Skeletal muscle satellite cell (primary cell): Measurements from ENCODE around the gene AQP12A.

ENCODE experiments used
- H3K27me3 ChIP-seq: 2 replicates; pipeline ENCODE4 v1.7.0; 2013; ENCODE audit warnings: low read length; ENCODE audit not compliant: control insufficient read depth, insufficient read depth
- H3K36me3 ChIP-seq: 2 replicates; pipeline ENCODE4 v1.7.0; 2013; ENCODE audit warnings: mild to moderate bottlenecking, control low read depth, low read length; ENCODE audit not compliant: insufficient read depth
- H3K4me1 ChIP-seq: 2 replicates; pipeline ENCODE4 v1.7.0; 2013; ENCODE audit warnings: low read length; ENCODE audit not compliant: control insufficient read depth, insufficient read depth
- H3K4me2 ChIP-seq: 2 replicates; pipeline ENCODE4 v1.7.0; 2013; ENCODE audit warnings: mild to moderate bottlenecking, low read length
- H3K4me3 ChIP-seq: 2 replicates; pipeline ENCODE4 v1.7.0; 2013; ENCODE audit warnings: low read length
- H3K9ac ChIP-seq: 2 replicates; pipeline ENCODE4 v1.7.0; 2013; ENCODE audit warnings: mild to moderate bottlenecking, low read depth, low read length, moderate library complexity
- H3K9me3 ChIP-seq: replicated peaks from 2 replicates; pipeline ENCODE4 v1.7.0; 2013; ENCODE audit warnings: mild to moderate bottlenecking, control low read depth, low read length

AQP12A gene

GRCh38 chr2:240703417-240704341 lies 12.0 kb downstream of the AQP12A start:
- peaks cover 50% of the 10 kb centered on the region for H3K27me3 ChIP-seq
- H3K4me1 ChIP-seq, result no peaks in the 10 kb centered on the region
- H3K4me3 ChIP-seq, result no peak overlapping the region
- no peaks in the 10 kb centered on the region for H3K36me3 ChIP-seq
- H3K9ac ChIP-seq, result no peak overlapping the region
- no peak overlapping the region for H3K4me2 ChIP-seq
- no peaks in the 10 kb centered on the region for H3K9me3 ChIP-seq

GRCh38 chr2:240704651-240705050 lies 13.0 kb downstream of the AQP12A start:
- peaks cover 59% of the 10 kb centered on the region for H3K27me3 ChIP-seq
- H3K4me2 ChIP-seq, result no peak overlapping the region
- H3K9me3 ChIP-seq, result no peaks in the 10 kb centered on the region
- no peaks in the 10 kb centered on the region for H3K4me1 ChIP-seq
- H3K36me3 ChIP-seq, result no peaks in the 10 kb centered on the region
- no peak overlapping the region for H3K9ac ChIP-seq
- no peak overlapping the region for H3K4me3 ChIP-seq

- H3K4me2 ChIP-seq, result no peak overlapping the region
- H3K9ac ChIP-seq, result no peak overlapping the region
- no peaks in the 10 kb centered on the region for H3K4me1 ChIP-seq
- H3K9me3 ChIP-seq, result no peaks in the 10 kb centered on the region
- peaks cover 61% of the 10 kb centered on the region for H3K27me3 ChIP-seq
- no peak overlapping the region for H3K4me3 ChIP-seq
- no peaks in the 10 kb centered on the region for H3K36me3 ChIP-seq
Observed at GRCh38 chr2:240705204-240705791, 13.6 kb downstream of the AQP12A start.

- Histone ChIP-seq H3K4me2 (no peak overlapping the region), H3K4me3 (no peak overlapping the region), H3K9ac (no peak overlapping the region), H3K4me1 (no peaks in the 10 kb centered on the region), H3K36me3 (no peaks in the 10 kb centered on the region), H3K27me3 (peaks cover 69% of the 10 kb centered on the region), H3K9me3 (no peaks in the 10 kb centered on the region)
Observed at GRCh38 chr2:240707043-240707756, 15.5 kb downstream of the AQP12A start.

GRCh38 chr2:240707821-240708220 lies 16.2 kb downstream of the AQP12A start:
- no peaks in the 10 kb centered on the region for H3K4me1 ChIP-seq
- H3K36me3 ChIP-seq, result no peaks in the 10 kb centered on the region
- H3K9ac ChIP-seq, result no peak overlapping the region
- peaks cover 73% of the 10 kb centered on the region for H3K27me3 ChIP-seq
- H3K9me3 ChIP-seq, result no peaks in the 10 kb centered on the region
- H3K4me2 ChIP-seq, result no peak overlapping the region
- no peak overlapping the region for H3K4me3 ChIP-seq

GRCh38 chr2:240708457-240708856 lies 16.8 kb downstream of the AQP12A start:
- no peaks in the 10 kb centered on the region for H3K9me3 ChIP-seq
- no peaks in the 10 kb centered on the region for H3K4me1 ChIP-seq
- no peak overlapping the region for H3K4me3 ChIP-seq
- H3K9ac ChIP-seq, result no peak overlapping the region
- H3K27me3 ChIP-seq, result peaks cover 71% of the 10 kb centered on the region
- H3K4me2 ChIP-seq, result no peak overlapping the region
- H3K36me3 ChIP-seq, result no peaks in the 10 kb centered on the region

- H3K9me3 ChIP-seq, result no peaks in the 10 kb centered on the region
- no peak overlapping the region for H3K4me3 ChIP-seq
- H3K36me3 ChIP-seq, result no peaks in the 10 kb centered on the region
- H3K27me3 ChIP-seq, result peaks cover 73% of the 10 kb centered on the region
- H3K4me2 ChIP-seq, result no peak overlapping the region
- no peak overlapping the region for H3K9ac ChIP-seq
- H3K4me1 ChIP-seq, result no peaks in the 10 kb centered on the region
Observed at GRCh38 chr2:240711296-240711695, 19.6 kb downstream of the AQP12A start.

GRCh38 chr2:240711701-240712100 lies 20.0 kb downstream of the AQP12A start:
- Histone ChIP-seq H3K4me2 (no peak overlapping the region), H3K27me3 (peaks cover 73% of the 10 kb centered on the region), H3K4me3 (no peak overlapping the region), H3K9ac (no peak overlapping the region), H3K4me1 (no peaks in the 10 kb centered on the region), H3K36me3 (no peaks in the 10 kb centered on the region), H3K9me3 (no peaks in the 10 kb centered on the region)

- H3K4me2 ChIP-seq, result no peak overlapping the region
Observed at GRCh38 chr2:240712121-240712520, 20.5 kb downstream of the AQP12A start.

GRCh38 chr2:240713071-240713927 lies 21.6 kb downstream of the AQP12A start:
- no peaks in the 10 kb centered on the region for H3K36me3 ChIP-seq
- no peak overlapping the region for H3K4me3 ChIP-seq
- H3K9ac ChIP-seq, result no peak overlapping the region
- peaks cover 68% of the 10 kb centered on the region for H3K27me3 ChIP-seq
- no peaks in the 10 kb centered on the region for H3K9me3 ChIP-seq
- H3K4me1 ChIP-seq, result no peaks in the 10 kb centered on the region
- no peak overlapping the region for H3K4me2 ChIP-seq

More at GRCh38 chr2:240712121-240712520, 20.5 kb downstream of the AQP12A start:
- Histone ChIP-seq H3K36me3 (no peaks in the 10 kb centered on the region), H3K9me3 (no peaks in the 10 kb centered on the region), H3K27me3 (peaks cover 72% of the 10 kb centered on the region), H3K4me1 (no peaks in the 10 kb centered on the region), H3K9ac (no peak overlapping the region), H3K4me3 (no peak overlapping the region)
